PFSK-1 (cell line): ENCODE data around the gene TIAL1.

Experiments used
- POLR2AphosphoS5 ChIP-seq: IDR thresholded peaks from 2 replicates; pipeline ENCODE4 v1.6.1; 2012; ENCODE audit warnings: low read depth, mild to moderate bottlenecking, control low read depth, low read length, moderate library complexity
- SIN3A ChIP-seq: IDR thresholded peaks from 2 replicates; pipeline ENCODE4 v1.6.1; 2012; ENCODE audit warnings: mild to moderate bottlenecking, low read length, moderate library complexity, borderline replicate concordance; ENCODE audit not compliant: insufficient read depth

DNA sequence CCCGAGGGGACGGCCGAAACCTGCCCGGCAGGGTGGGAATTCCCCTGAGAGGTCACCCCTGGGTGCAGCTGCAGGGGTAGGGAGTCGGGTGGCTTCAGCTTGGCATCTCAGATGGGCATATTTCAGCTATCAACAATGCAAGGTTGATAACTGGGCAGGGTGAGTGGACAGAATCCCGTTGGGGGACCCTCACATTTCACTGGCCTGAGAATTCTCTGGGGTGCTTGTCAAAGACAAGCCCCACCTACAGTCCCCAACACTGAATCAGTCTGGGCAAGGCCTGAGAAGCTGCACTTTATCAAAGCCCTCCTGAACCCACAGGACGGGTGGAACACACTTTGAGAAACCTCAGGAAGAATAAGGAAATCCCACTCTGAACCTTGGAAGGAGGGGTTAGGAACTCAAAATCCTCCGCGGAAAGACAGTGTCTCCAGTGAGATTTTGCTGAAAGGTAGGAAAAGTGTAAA, 57.4 kb downstream of the TIAL1 start:
- TF ChIP-seq POLR2AphosphoS5: no peak
- TF ChIP-seq SIN3A: no peak
